SK-MEL-5 (cell line): ENCODE measurements around the gene GAS5. TPM values are rescaled to one million over a fixed set of nuclear protein-coding genes. Genes with fewer than 3 reads are reported as not detected.
"Not testable (repeated sequence)": the region's sequence is repeated elsewhere in the genome, so short reads cannot be mapped to it uniquely, and the experiment has no call there.

ENCODE experiments used
- DNase-seq: peaks from one replicate; pipeline ENCODE4 v3.0.0-alpha.2; 2016; ENCODE audit warnings: low read depth, low spot score
- in situ Hi-C: cut with HindIII; loops from 2 replicates; pipeline ENCODE4 v1.10.0; 2016; ENCODE audit warnings: low sequenced_read_pairs, high pct_unique_total_duplicates, low pct_unique_long_range_greater_than_20kb
- polyA plus RNA-seq, 2 experiments: library from polyadenylated mRNA; depleted of rRNA; stranded (reverse); fragments of >200 nt; gene quantifications; 2 replicates each; pipeline ENCODE4 v1.2.3, GENCODE V29; 2015
- total RNA-seq: library from RNA; depleted of rRNA; stranded (reverse); fragments of >200 nt; shearing (Covaris generic); gene quantifications from 2 replicates; pipeline ENCODE4 v1.2.3, GENCODE V29; 2014; rRNA removed

GAS5 gene
- total RNA-seq = 588 and 660 TPM in 2 replicates
- 242 and 314 TPM in 2 replicates for polyA plus RNA-seq (2015; cell fraction: cytosol; rRNA removed)
- polyA plus RNA-seq (2015; cell fraction: nucleus; rRNA removed) = 2,289 and 2,695 TPM in 2 replicates

DNA sequence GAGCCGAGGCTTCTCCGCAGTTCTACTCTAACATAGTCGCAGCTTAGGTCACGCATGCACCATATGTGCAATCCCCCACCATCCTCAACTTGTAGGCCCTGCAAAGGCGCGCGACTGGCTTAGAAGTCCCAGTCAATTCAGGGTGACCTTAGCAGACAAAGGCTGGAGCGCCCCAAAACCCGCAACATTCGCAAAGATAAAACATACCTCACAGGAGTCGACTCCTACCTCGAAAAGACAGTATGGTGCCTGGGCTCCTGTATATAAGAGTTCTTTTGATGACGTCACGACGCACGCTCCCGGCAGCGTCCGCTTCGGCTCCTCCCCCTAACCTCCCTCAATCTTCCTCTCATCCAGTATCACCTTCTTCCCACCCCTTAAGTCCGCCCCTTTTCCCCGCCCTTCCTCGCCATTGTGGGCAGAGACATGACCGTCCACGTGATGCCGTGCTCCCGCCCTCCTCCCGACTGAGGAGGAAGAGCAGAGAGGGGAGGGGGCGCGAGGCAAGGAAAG is at the start of gene GAS5:
Gene GAS5 (minus strand): TSS at position 237 of the 513 bp plus-strand sequence.
- peak; percentile 100 for DNase-seq
- in situ Hi-C loops = no loop called here

DNA sequence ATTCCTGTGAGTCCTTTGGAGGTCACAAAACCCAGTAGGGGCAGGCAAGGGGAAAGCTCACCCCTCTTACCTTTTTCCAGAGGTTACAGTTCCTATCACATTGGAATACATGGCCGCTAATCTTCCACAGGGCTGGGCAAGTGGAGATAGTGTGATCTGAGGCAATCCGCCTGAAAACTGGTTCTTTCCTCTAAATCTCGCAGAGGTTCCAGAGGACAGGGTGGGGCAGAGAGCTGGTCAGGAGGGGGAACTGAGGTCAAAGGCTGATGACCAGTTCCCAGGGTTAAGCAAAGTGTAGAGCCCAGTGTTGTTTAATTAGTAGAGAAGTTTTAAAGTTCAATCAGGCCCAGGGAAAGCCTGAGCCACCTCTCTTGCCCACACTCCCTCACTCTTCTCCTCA is 49.4 kb upstream of the GAS5 start, which contains the start of gene SERPINC1:
Gene SERPINC1 (minus strand): TSS at position 179 of the 400 bp plus-strand sequence. CDS start 68 bp downstream, at position 111.
- in situ Hi-C loops = no loop called here
- no peak for DNase-seq

DNA sequence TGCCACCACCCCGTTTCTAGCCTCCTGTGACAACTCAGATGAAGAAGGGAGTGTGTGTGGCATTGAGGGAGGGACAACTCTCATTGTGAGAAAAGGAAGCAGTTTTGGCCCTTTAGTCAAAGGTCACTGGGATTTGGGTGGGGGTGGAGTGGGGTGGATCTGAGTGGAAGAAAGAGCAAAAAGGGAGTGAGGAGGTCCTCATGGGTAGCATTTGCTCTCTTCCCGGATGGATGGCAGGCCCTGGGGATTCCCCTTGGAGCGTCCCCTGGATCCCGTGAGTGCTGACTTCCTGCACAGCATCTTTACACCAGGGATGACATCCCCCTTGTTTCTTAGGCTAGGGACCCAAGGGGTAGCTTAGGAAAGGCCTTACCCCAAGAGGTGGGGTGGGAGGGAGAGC is 48.9 kb upstream of the GAS5 start:
- in situ Hi-C loops = no loop called here
- no peak for DNase-seq

DNA sequence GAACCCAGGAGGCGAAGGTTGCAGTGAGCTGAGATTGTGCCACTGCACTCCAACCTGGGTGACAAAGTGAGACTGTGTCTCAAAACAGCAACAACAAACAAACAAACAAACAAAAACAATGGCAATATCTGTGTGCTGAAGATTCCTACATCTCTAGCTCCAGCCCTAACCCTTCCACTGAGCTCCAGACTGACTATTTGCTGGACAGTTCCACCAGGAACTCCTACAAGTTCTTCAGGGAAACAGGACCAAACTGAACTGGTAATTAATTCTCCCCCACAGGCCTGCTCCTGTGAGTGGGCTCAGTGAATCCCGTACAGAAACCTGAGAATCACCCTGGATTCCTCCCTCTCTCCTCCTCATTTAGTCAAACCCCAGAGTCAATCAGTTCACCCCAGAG is 47.8 kb upstream of the GAS5 start:
- in situ Hi-C loops = no loop called here
- DNase-seq = no peak

DNA sequence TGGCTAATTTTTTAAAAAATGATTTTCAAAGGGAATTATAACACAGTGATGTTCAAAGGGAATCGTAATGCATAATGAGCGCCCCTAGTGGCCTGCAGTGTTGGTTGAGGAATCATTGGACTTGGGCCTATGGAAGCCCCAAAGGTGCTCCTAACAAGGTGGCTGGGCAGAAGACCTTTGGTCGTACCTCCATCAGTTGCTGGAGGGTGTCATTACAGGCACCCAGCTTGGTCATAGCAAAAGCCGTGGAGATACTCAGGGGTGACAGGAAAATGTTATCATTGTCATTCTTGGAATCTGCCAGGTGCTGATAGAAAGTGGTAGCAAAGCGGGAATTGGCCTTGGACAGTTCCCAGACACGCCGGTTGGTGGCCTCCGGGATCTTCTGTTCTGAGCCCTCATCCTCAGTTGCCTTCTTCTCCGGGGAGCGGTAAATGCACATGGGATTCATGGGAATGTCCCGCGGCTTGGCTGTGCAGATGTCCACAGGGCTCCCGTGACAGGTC is 46.6 kb upstream of the GAS5 start:
- DNase-seq = peak; percentile 82
- in situ Hi-C loops = no loop called here

DNA sequence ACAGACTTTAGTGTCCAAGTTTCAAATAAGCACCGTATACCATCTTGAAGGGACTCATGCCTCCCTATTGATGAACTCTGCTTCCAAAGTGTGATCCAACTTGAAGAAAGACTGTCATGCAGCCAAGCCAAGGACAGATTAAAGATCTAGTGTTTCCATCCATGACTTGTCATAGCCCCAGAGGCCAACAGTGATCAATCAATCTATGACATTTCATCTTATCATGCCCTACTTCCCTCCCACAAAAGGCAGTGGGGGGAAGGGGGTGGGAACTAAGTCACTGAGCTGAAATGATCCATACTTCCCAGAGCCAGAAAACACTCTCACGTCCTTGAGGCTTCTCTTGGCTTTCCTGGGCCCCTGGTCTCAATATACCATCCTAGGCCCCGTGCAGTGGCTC is 45.3 kb upstream of the GAS5 start:
- no peak for DNase-seq
- in situ Hi-C loops = no loop called here

DNA sequence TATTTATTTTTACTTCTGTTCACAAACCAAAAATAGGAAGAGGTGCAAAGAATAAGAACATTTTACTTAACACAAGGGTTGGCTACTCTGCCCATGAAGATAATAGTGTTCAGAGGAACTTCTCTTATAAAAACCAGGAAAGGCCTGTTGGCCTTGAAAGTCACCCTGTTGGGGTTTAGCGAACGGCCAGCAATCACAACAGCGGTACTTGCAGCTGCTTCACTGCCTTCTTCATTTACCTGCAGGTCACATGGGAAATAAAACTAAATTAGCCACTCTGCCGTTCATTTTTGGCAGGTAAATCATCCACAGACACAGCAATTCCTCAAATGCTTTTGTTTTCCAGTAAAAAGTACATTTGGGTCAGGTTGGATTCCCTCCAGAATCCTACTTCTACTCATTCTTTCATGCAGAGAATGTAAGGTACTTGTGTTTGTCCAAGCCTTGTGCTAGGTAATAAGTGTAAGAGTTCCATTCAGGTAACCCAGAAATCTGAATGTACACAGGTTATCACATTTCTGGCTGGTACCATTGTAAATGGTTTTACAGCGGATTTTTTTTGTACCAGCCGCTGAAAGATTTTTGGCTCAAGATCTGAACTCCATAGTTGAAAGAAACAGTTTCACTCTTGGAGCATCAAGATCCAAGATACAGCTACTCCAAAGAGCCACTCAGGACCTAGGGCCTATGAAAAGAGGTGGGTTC is 36.2 kb upstream of the GAS5 start:
- in situ Hi-C loops = no loop called here

DNA sequence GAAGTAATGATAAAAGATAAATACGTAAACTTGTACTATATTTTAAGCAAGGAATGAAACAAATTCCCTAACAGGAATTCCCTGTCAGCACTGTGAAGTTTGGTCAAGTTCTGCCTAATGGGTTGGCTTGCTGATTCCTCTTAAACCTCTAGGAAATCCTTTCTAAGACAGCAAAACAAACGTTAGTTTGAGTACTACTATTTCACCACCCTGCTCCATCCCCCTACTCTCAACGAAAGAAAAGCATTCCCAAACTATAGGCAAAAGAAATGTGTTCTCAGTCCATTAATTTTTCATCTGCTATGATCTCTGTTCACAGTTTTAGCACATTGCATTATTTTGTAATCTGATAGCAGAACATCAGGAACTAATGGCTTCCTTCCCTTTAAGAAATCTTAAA is 33.2 kb upstream of the GAS5 start:
- in situ Hi-C loops = no loop called here

More for the DNA sequence above, 36.2 kb upstream of the GAS5 start:
- DNase-seq = no peak

DNA sequence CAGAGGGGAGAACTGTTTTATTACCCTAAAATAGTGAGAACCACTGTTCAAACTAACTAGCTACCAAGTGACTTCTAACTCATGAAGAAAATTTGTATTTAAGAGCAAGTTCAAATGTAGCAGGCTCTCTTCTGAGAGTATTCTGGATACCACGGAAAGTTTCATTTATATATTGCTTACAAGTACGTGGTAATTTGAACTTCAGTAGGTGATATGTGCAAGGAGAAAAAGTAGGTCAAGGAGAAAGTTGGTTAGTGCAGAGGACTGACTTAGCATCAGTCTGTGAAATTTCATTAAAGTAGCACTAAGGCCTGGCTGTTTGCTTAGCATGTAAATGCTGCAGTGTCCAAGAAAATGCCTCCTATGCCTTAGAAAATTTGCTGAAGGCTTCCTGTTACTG is 32.6 kb upstream of the GAS5 start:
- in situ Hi-C loops = no loop called here
- no peak for DNase-seq

More for the DNA sequence above, 33.2 kb upstream of the GAS5 start:
- DNase-seq = no peak

DNA sequence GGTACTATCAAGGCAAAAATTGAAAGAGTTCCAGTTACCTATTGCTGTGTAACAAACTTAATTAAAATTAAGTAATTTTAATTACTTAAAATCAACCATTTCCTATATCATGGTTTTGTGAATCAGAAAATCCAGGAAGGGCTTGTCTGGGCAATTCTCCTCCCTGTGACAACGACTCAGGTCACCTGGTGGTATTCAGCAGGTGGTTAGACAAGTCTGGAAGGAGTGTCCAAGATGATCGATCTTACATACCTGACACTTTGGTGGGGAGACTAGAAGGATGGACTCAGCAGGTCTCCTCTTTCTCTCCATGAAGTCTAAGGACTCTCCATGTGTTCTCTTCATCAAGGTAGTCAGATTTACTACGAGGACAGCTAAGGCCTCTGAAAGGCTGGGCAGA is 26.4 kb upstream of the GAS5 start:
- in situ Hi-C loops = no loop called here
- DNase-seq = no peak

DNA sequence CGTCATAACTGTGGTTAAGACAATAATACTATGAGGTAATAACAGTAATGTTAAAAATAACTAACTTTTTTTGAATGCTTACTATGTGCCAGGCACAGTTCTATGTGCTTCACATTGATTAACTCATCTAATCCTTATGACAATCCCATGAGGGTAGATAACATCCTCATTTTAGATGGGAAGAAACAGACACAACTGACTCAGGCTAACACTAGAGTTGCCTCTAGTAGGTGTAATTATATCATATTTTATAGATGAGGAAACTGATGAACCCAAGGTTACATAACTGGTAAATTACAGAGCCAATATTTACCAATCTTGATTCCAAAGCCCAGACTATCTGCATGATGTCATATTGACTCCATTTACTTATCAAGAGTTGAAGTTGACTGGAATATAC is 25.8 kb upstream of the GAS5 start:
- DNase-seq = no peak
- in situ Hi-C loops = no loop called here

DNA sequence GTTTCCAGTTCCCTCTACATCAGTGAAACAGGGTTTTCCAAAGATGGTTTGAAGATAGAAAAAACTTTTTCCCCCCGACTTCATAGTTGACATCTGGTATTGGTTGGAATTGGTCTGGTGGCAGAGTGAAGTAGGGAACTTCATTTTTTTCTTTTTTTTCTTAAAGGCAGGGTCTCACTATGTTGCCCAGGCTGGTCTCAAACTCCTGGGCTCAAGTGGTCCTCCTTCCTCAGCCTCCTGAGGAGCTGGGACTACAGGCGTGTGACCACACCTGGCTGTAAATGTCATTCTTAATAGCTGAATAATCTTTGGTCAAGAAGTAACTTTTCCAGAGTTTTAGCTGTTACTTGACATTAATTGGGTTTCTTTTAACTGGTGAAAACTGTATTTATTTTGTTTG is 22.1 kb upstream of the GAS5 start:
- in situ Hi-C loops = no loop called here
- DNase-seq = no peak

DNA sequence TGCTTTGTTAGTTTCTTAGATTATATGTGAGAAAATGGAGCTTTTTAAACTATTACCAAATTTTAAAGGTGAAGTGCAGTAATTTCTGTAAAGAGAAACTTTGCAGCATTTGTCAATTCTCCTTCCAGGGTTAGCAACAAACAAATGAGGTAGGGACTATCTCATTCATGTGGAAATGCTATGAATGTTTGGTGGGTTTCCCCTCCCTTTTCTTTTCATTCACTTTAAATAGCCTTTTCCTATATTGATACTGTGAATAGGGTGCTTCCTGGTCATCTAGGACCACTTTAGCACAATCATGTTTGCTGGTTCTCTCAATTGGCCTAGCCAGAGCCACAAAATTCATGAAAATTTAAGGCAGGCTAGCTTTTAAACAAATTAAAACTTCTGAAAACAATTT is 21.0 kb upstream of the GAS5 start:
- no peak for DNase-seq
- in situ Hi-C loops = no loop called here

DNA sequence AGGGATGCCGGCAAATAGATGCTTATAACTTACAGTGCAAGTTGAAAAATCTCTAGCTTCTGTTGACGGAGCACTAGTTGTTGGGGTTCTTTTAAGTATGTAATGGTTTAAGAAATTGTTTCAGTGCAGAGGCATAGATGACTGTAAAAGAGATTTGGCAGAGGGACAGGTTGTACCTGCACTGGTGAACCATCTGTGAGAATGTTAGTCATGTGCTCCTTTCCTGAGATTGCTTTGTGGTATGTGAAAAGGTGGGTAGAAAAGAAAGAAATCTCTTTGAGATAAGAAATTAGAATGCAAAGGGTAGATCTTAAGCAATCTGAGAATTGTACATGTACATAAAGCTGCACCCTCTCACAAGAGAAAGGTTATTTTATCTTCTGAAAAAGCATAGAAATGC is 19.8 kb upstream of the GAS5 start:
- DNase-seq = no peak
- in situ Hi-C loops = no loop called here

DNA sequence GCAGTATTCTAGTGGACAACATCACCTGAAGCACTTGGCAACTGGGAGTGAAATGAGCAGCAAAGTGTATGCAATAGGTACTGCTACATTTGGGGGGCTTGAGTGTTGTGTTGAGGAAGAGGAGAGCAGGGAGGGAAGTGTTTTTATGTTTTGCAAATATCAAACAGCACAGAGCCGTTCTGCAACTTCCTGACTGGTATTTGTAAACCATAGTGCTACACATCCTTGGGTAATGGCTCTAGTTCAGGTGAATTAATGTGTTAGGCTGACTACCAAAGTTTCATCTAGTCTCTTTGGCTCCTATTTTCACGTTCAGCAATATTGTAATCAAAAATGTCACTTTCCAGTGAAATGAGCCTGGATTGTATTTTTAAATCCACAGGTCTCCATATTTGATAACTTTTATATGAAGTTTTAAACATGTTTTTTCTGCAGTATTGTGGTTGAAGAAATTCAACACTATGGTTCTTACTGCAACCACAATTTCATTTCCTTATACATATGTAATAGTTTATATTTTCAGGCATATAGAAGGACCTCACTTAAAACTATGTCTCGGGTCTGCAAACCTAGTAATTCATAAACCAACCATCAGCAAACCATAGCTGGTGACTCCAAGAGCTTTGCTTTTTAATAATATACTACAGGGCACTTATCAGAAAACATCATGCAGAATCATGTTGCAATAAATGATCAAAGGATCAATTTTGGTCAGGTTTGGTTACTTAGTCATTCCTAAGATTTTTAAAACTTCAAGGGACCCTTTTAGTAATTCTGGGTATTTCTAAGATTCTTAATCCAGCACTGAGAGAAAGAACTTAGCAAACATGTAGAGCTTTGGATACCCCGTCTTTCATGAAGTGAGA is 19.2 kb upstream of the GAS5 start:
- DNase-seq = no peak
- in situ Hi-C loops = no loop called here

DNA sequence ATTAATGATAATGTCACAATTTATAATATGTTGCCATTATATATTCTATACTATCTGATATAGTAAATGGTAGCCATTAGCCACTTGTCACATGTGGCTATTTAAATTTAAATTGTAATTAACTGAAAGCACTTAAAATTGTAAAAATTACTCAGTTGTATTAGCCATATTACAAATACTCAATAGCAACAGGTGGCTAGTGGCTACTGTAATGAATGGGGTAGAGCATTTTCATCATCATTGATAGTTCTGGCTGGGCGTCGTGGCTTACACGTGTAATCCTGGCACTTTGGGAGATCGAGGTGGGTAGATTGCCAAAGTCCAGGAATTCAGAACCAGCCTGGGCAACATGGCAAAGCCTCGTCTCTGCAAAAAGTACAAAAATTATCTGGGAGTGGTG is 16.9 kb upstream of the GAS5 start:
- in situ Hi-C loops = no loop called here
- no peak for DNase-seq

DNA sequence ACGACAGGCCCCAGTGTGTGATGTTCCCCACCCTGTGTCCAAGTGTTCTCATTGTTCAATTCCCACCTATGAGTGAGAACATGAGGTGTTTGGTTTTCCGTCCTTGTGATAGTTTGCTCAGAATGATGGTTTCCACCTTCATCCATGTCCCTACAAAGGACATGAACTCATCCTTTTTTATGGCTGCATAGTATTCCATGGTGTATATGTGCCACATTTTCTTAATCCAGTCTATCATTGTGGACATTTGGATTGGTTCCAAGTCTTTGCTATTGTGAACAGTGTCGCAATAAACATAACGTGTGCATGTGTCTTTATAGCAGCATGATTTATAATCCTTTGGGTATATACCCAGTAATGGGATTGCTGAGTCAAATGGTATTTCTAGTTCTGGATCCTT is 13.3 kb upstream of the GAS5 start:
- in situ Hi-C loops, DNase-seq: not testable (repeated sequence)

DNA sequence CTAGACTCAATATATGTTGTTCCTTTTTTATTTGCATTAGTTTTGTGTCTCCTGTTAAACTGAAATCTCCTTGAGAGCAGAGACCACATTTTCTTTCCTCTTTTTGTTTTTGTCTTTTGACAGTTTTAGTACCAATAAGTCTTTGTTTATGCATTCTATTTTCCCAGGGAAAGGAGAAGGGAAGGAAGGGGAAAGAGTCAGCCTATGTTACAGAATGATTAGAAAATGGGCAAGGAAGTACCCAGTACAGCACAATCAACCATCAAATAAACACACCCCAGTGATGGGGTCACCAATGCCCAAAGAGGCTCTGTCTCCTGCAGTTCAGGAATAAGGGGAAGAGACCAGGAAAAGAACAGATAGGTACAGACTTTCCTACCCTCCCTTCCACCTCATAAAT is 10.5 kb upstream of the GAS5 start:
- DNase-seq = no peak
- in situ Hi-C loops = no loop called here
